HG03175 (cell line): ENCODE data around the gene MACF1.

Experiments used
- ATAC-seq: cut with Tn5 transposase; IDR thresholded peaks from one replicate; pipeline ENCODE4 v1.9.1; 2021; ENCODE audit warnings: mild to moderate bottlenecking, moderate library complexity; ENCODE audit not compliant: unreplicated experiment

MACF1 gene

DNA sequence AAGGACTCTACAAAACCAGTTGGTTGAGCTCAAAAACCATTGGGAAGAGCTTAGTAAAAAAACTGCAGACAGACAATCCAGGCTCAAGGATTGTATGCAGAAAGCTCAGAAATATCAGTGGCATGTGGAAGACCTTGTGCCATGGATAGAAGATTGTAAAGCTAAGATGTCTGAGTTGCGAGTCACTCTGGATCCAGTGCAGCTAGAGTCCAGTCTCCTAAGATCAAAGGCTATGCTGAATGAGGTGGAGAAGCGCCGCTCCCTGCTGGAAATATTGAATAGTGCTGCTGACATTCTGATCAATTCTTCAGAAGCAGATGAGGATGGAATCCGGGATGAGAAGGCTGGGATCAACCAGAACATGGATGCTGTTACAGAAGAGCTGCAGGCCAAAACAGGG, 183.0 kb downstream of the MACF1 start:
- no peak for ATAC-seq

DNA sequence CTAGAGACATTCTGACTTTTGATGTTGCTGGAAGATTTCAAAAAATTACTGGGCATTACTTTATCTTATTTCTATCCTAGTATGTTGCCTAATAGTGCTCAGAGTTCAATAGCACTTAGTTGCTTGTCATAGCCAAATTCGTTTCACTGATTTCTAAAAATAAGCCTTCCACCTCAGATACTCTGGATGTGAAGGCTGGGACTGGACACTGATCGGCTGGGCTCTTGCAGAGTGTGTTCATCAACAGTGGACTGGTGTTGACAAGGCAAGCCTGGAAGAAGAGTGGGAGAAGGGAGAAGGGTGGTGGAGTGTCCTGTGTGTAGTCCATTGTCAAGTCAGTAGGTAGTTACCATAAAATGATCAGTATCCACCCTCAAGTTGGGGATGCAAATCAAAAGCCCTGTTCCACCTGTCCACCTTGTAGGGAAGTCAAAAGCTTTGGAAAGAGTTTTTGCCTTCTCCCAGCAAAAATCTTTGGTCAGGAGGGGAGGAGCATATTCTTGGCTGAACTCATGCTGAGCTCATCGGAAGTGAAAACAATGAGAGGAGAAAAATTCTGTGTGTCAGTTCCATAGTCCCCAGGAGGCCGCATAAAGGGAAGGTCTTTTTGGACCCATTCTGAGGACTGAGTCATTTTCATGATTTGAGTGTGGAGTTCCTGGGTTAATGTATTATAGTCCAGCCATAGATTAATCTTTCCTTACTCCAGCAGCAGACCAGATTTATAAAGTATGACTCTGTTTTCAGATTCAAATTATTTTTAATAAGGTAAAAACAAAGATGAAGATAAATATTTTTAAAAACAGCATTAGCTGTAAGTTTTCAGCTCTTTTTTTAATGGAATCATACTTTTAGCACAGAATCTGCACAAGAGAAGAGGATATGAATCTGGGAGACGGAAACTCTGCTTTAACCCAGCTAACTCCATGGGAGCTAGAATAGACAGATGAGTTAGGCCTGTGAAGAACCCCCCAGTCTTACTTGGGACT, 187.5 kb downstream of the MACF1 start:
- ATAC-seq, result no peak

DNA sequence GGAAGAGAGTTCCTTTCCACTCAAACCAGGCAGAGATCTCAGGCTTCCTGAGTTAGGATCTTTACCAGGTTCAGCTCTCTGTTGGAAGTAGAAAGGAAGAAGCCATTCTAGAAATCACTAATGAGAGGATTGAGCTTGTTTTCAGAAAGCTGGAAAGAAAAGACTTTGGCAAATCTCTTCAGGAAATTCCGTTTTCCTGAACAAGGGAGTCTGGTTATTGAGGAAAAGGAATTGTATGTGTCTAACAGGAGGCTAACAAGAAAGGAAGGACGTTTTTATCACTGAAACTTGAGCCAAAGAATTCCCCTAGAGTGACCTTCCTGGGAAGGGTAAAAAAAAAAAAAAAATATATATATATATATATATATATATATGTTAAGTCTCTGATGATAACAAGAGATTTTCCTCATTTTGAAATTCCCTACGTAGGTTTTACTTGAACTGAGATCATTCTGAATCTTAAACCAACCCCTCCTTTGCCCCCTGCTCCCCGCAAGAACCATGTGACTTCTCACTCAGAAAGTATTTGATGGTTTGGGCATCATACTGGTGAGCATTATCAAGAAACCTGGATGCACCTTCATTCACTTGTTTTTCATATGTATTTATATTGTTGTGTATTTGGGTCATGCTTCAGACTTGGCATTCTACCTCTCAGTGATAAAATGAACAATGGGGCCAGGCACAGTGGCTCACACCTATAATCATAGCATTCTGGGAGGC, 188.5 kb downstream of the MACF1 start:
- no peak for ATAC-seq

DNA sequence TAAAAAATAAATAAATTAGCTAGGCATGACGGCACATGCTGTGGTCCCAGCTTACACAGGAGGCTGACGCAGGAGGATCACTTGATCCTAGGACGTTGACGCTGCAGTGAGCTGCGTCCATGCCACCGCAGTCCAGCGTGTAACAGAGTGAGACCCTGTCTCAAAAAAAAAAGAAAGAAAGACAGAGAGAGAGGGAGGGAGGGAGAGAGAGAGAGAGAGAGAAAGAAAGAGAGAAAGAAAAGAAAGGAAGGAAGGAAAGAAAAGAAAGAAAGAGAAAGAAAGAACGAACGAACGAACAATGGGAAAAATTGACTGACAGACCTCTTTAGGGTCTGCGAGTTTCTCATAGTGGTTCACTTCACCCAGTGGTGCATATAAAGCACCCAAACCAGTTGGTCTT, 189.2 kb downstream of the MACF1 start:
- ATAC-seq, result no peak

DNA sequence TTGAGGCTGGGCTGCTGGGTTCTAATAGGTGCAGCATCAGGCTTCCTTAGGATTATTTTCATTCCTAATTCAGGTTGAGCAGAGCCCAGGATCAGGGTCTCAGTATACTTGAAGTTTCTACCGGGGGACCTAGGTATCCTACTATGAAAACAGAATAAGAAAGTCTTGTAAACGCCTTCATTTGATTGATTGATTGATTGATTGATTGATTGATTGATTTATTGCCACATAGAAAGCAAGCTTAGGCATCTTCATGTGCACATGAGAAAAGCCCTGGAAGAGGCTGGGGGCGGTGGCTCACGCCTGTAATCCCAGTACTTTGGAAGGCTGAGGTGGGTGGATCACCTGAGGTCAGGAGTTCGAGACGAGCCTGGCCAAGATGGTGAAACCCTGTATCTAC, 189.6 kb downstream of the MACF1 start:
- no peak for ATAC-seq

DNA sequence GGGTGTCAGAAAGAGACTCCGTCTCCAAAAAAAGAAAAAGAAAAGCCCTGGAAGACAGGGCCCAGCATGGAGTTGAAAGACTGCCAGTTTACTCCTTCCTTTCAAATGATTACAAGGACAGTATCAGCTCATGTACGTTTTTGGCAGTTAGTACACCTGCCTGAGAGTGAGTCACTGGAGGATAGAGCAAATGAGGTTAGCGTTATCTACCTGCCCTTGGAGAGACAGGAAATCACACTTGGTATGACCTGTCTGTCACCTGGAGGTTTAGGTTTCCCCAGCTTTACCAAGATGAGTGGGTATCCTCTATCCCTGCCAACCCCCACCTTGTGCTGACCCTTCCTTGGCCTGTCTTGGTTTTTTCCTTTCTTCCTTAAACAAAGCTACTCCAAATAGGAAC, 190.1 kb downstream of the MACF1 start:
- no peak for ATAC-seq

DNA sequence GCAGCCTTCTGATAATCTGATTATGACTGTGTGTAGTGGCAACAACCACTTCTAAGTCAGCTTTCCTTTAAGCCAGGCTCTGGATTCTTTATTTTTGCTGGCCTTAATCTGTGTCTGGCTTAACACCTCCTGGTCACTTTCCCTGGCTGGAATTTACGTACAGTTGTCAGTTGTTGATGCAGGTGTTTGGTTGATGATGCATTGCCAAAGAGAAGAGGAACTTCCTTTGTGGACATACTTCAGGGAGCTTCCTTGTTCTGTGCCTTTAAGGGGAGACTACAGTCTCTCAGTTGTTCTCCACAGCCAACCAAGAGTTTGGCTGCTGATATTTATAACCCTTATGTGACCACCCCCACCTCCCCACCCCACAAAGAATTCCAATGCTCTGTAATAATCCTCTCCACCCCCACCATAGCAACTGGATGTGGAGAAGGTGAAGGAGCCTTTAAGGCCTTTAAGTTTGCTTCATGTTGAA, 190.9 kb downstream of the MACF1 start:
- ATAC-seq, result no peak

DNA sequence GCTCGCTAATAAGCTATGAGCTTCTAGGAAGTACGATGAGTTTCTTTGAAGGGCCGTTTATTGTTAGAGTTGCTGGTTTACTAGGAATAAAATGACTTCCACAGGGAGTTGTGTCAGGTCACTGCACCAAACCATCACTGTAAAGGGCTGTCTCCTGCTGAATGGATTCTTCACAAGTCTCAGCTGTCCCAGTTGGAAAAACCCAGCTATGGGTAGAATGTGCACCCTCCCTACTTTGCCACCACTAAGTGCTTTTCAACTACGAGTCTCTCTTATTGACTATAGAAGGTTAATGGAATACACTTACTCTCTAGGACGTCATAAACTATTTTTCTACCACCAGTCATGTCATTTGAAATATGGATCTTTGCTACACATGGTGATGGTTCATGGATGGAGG, 192.2 kb downstream of the MACF1 start:
- ATAC-seq, result no peak

DNA sequence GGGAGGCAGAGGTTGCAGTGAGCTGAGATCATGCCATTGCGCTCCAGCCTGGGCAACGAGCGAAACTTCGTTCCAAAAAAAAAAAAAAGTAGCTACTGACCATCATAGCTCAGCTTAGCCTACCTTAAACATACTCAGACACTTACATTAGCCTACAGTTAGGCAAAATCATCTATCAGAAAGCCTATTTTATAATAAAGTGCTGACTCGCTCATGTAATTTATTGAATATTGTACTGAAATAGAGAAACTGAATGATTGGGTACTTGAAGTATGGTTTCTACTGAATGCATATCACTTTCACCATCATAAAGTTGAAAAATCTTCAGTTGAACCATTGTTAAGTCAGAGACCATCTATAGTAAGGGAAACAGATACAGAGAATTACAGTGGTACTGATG, 193.0 kb downstream of the MACF1 start:
- no peak for ATAC-seq

DNA sequence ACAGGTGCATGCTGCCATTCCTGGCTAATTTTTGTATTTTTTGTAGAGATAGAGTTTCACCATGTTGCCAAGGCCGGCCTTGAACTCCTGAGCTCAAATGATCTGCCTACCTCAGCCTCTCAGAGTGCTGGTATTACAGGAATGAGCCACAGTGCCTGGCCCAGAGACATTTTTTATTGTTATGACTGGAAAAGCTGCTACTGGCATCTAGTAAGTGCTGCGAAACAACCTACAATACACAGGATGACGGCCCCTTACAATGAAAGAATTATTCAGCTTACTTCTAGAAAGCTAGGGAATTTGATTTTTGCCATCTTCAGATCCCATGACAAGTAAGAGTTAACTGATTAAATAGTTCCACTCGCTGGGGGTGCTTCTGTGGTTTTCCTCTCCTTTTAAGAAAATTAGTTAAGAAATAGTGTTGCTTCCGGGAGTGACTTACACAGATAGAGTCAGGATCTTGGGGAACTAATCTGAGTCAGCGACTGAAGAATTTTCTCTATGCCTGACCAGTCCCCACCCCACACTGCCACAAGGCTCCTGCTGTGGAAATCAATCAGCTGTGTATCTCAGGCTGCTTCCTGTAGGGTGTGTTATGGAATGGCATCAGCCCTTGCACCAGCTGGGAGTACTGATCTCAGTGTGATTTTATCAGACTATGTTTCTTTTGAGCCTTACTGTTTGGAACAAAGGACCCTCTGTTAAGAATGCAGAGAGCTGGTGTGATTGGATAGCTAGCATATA, 194.0 kb downstream of the MACF1 start:
- no peak for ATAC-seq

DNA sequence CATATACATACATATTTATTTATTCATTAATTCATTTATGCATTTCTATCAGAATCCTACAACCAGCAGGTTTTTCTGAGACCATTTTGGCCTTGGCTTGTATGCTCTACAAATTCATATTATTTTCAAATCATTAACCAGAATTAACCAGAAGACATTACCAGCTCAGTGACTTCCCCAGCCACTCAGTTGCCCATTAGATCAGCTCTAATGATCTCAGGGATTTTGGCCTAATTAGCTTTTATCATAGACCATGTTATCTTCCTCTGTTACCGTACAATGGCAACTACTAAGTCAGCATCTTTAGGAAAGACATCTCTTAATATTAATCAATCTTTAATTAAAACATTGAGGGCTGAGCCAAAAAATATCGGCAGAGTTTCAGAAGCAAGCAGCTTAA, 196.6 kb downstream of the MACF1 start:
- ATAC-seq, result no peak

DNA sequence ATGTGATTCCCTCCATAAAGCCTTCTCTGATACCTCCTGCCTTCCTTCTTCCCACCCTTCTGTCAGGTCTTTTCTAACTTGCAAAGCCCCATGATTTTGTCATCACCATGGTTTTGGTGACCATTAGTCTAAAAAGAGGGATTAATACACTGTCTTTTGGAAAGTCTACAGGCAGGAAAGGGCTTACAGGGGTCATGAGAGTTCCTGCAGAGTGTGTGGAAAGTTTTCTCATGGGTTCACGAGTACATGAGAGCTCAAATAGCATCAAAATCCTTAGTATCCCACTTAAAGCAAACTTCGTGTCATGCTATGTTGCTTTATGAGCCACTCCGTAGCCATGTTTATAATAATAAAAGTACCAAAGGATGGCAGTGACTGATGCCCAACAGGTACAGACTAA, 200.4 kb downstream of the MACF1 start:
- ATAC-seq, result no peak

DNA sequence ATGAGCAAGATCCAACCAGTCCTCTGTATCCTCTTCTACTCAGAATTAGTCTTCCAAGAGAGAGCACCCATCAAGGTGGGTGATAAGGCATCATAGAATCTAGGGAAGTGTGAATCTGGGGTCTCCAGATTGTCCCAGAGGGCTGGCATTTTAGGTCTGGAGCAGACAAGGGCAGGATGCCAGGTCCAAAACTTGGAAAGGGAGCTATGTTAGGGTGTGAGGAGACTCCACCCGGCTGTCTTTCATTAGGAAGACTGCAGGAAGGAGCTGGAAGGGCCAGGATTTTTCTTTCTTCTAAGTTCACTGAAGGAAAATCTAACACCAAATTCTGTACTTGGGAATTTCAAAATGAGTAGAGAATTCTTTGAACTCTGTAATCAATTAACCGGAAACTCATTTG, 200.9 kb downstream of the MACF1 start:
- no peak for ATAC-seq

DNA sequence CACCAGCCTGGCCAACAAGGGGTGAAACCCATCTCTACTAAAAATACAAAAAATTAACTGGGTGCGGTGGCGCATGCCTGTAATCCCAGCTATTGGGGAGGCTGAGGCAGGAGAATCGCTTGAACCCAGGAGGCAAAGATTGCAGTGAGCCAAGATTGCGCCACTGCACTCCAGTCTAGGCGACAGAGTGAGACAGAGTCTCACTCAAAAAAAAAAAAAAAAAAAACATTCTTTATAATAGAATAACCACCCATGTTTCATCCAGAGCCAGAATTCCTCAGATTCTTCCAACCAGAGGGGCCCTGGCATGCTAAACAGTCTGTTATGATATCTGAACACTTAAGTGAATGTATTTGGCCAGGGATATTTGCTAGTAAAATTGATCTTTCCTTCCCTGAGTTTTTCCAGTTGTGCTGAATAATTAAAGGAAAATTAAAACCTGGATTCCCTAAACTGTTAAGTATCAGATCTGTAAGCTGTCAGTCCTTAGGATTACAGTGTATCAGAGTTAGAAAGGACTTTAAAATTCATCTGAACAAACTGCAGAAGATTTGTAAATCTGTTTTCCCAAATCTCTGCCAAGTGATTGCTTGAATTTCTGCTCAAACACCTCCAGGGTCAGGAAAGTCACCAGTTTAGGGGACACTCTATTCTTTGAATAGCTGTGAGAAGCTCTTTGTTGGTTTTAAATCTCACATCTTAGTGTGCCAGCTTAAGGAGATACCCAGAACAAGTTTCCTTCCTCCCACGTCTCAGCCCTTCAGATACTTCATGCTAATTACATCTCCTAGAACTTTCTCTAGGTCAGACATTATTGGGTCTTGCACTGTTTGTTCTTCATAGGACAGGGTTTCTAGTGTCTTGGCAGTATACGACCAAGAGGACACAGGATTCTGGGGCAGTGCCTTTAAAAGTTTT, 202.3 kb downstream of the MACF1 start:
- no peak for ATAC-seq

DNA sequence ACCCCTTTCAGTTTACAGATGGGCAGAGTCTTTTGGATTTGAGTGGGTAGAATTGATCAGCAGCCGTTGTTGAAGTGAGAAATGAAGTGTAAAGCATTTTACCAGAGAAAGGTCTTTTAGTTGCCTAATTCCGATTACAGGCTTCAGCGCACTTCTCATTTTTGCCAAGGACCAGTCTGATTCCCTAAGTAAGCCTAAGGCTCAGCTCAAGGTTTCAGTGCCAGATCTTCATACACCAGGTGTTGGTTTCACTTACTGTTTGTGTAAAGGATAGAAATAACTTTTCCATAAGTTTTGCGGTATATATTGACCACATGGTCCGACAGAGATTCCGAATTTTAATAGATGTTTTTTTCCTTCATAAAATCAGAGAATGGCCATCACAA, 203.0 kb downstream of the MACF1 start:
- ATAC-seq, result no peak

DNA sequence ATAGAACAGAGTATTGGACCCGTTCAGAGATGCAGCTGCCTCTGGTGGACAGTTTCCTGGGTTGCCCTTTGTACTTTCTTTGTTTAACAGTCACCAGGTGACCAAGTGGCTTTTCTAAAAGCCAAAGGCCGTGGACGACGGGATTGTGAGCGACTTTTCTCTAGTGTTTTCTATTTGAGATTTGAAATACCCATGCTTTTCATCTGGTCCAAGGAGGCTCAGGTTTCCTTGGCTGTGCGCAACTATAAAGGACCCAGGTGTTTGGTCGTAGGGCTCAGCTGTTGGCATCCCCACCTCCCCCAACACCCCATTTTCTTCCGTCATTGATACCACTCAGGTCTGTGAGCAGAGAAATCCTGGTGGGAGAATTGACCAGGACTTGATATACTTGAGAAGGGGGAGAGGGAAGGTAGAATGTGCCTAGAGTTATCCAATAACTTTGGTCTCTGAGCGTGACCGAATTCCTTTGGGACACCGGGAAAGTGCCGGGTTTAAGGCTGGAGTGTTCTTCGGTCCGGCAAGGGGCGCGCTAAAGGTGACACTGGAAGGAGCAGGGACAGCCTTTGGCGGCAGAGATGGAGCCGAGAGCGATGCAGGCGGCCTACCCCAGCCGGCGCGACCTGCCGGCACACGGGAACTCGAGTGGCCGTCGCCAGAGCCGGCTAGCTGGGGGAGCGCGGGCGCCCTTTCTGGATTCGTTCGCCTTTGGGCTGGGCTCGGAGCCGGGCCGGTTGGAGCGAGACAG, 203.6 kb downstream of the MACF1 start:
- no peak for ATAC-seq

DNA sequence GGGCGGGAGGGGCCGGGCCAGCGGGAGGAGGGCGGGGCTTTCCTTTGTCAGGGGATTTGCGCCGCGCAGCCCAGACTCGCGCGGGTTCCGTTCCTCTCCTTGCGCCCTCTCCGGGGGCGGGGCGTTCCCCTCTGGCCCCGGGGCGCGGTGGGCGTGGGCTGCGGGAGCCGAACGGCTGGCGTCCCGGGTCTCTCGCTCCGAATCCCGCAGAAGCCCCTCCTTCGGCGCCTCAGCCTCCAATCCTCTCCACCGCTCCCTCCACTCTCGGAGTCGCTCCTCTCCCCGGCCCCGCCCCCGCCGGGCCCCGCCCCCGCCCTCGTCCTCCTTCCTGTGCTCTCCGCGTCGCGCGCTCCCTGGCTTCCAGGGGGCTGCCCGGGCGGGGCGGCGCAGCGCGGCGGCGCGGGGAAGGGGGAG, 204.2 kb downstream of the MACF1 start:
- peak; percentile 75 for ATAC-seq

DNA sequence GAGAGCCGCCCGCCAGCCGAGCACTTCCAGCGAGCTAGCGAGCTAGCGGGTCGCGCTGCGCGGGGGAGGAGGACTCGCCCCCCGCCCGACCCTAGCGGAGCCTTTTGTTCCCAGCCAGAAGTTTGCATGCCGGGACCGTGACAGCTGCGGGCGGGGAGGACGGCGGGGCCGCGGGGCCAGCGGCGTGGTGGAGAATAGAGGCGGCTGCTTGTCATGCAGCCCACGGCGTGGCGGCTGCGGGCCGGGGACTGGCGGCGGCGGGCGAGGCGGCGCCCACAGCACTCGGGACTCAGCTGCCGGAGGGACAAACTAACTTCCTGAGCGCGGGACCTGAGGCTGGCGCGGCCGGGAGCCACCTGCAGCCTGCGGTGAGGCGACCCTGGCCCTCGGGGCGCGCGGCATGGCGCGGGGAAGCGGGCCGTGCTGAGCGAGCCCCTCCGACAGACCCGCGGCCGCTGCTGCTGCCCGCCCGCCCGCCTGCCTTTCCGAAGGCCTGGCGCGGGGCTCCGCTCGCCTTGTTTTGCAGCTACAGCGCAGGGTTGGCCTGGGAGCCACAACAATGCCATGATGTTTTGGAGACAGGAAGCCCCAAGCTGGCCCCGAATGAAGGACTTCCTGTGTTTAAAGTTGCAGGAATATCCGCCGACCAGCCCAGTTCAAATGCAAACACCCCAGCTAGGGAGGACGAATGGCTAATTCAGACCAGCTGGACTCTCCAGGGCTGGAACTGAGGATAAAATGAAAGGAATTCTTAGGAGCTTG, 204.7 kb downstream of the MACF1 start:
- no peak for ATAC-seq

DNA sequence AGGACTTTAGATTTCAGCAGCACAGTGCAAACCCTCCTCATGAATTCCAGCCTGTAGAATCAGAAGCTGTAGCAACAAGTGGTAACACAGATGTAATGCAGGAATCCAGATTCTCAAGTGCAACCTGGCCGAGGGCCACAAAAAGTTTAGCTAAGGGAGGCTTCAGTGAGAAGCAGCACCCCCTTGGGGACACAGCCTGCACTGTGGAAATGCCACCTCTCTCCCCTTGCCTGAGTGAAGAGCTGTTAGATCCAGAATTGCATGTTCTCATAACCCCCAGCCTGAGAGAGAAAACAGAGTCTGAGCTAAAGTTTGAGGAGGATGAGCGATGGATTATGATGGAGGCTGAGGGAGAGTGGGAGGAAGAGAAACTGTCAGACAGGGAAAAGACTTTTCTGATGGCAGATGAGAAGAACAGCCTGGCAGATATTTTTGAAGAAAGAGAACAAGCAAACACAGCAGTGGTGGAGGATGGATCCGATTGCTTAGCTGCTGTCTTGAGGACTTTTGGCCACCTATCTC, 206.5 kb downstream of the MACF1 start:
- no peak for ATAC-seq
